HG03442 (cell line): Measurements from ENCODE around the gene CHD6.

Experiments
- ATAC-seq: cut with Tn5 transposase; IDR thresholded peaks from one replicate; pipeline ENCODE4 v1.9.1; 2021; ENCODE audit warnings: mild to moderate bottlenecking, moderate library complexity; ENCODE audit not compliant: unreplicated experiment

The CHD6 gene

GRCh38 chr20:41468994-41469600, 149.1 kb downstream of the CHD6 start:
- no peak for ATAC-seq

GRCh38 chr20:41467690-41468089, 150.5 kb downstream of the CHD6 start:
- ATAC-seq = no peak

- ATAC-seq = no peak
Measured at GRCh38 chr20:41467220-41467619, 151.0 kb downstream of the CHD6 start.

- ATAC-seq = no peak
Measured at GRCh38 chr20:41463567-41463966, 154.6 kb downstream of the CHD6 start.

GRCh38 chr20:41462372-41463161, 155.6 kb downstream of the CHD6 start:
- peak; percentile 62 for ATAC-seq

GRCh38 chr20:41458761-41459160, 159.4 kb downstream of the CHD6 start:
- ATAC-seq = no peak

GRCh38 chr20:41457173-41457857, 160.9 kb downstream of the CHD6 start:
- ATAC-seq = no peak

GRCh38 chr20:41456351-41456750, 161.8 kb downstream of the CHD6 start:
- no peak for ATAC-seq

- ATAC-seq = no peak
Measured at GRCh38 chr20:41454250-41454649, 163.9 kb downstream of the CHD6 start.

- ATAC-seq = no peak
Measured at GRCh38 chr20:41453010-41453950, 164.9 kb downstream of the CHD6 start.

GRCh38 chr20:41452226-41452625, 166.0 kb downstream of the CHD6 start:
- ATAC-seq = no peak

- no peak for ATAC-seq
Measured at GRCh38 chr20:41447006-41447405, 171.2 kb downstream of the CHD6 start.

GRCh38 chr20:41446456-41446855, 171.7 kb downstream of the CHD6 start:
- no peak for ATAC-seq

- no peak for ATAC-seq
Measured at GRCh38 chr20:41444821-41445220, 173.4 kb downstream of the CHD6 start.

GRCh38 chr20:41443691-41444090, 174.5 kb downstream of the CHD6 start:
- no peak for ATAC-seq

GRCh38 chr20:41440882-41441281, 177.3 kb downstream of the CHD6 start:
- no peak for ATAC-seq

- ATAC-seq = no peak
Measured at GRCh38 chr20:41437836-41438235, 180.3 kb downstream of the CHD6 start.

- ATAC-seq = no peak
Measured at GRCh38 chr20:41436679-41437078, 181.5 kb downstream of the CHD6 start.

- no peak for ATAC-seq
Measured at GRCh38 chr20:41433203-41433602, 185.0 kb downstream of the CHD6 start.

GRCh38 chr20:41432746-41433145, 185.4 kb downstream of the CHD6 start:
- ATAC-seq = no peak

GRCh38 chr20:41428285-41428684, 189.9 kb downstream of the CHD6 start:
- no peak for ATAC-seq
